ENCODE results near the gene MVB12B.

MVB12B gene

GRCh38 chr9:126461029-126461428, 134.4 kb downstream of the MVB12B start:
- no peak overlapping the region for H3K27ac ChIP-seq
- TF ChIP-seq CTCF (IDR thresholded peaks at IDR 0.05) = no peak
- no peak for TF ChIP-seq ZFX (IDR thresholded peaks at IDR 0.05; ENCODE audit: borderline replicate concordance)

- TF ChIP-seq ZFX (IDR thresholded peaks at IDR 0.05; ENCODE audit: borderline replicate concordance) = no peak
- no peak for TF ChIP-seq CTCF (IDR thresholded peaks at IDR 0.05)
- no peak overlapping the region for H3K27ac ChIP-seq
These were observed 135.0 kb downstream of the MVB12B start for GRCh38 chr9:126461608-126462007.

GRCh38 chr9:126462617-126463016, 136.0 kb downstream of the MVB12B start:
- H3K27ac ChIP-seq = no peak overlapping the region
- no peak for TF ChIP-seq CTCF (IDR thresholded peaks at IDR 0.05)
- no peak for TF ChIP-seq ZFX (IDR thresholded peaks at IDR 0.05; ENCODE audit: borderline replicate concordance)

- no peak overlapping the region for H3K27ac ChIP-seq
- TF ChIP-seq ZFX (IDR thresholded peaks at IDR 0.05; ENCODE audit: borderline replicate concordance) (no peak), CTCF (IDR thresholded peaks at IDR 0.05) (no peak)
These were observed 136.8 kb downstream of the MVB12B start for GRCh38 chr9:126463426-126463825.

- no peak overlapping the region for H3K27ac ChIP-seq
- no peak for TF ChIP-seq CTCF (IDR thresholded peaks at IDR 0.05)
- no peak for TF ChIP-seq ZFX (IDR thresholded peaks at IDR 0.05; ENCODE audit: borderline replicate concordance)
These were observed 138.2 kb downstream of the MVB12B start for GRCh38 chr9:126464694-126465441.

- no peak for TF ChIP-seq CTCF (IDR thresholded peaks at IDR 0.05)
- TF ChIP-seq ZFX (IDR thresholded peaks at IDR 0.05; ENCODE audit: borderline replicate concordance) = no peak
- no peak overlapping the region for H3K27ac ChIP-seq
These were observed 139.3 kb downstream of the MVB12B start for GRCh38 chr9:126465977-126466376.

- H3K27ac ChIP-seq = no peak overlapping the region
- TF ChIP-seq CTCF (IDR thresholded peaks at IDR 0.05) (no peak), ZFX (IDR thresholded peaks at IDR 0.05; ENCODE audit: borderline replicate concordance) (no peak)
These were observed 141.7 kb downstream of the MVB12B start for GRCh38 chr9:126468141-126468825.

Measured in 22Rv1 (cell line).